ENCODE data around the gene PRKN.

- TF ChIP-seq CTCF (IDR thresholded peaks at IDR 0.05 in 8 of 11, conservative IDR thresholded peaks at IDR 0.05 in 3 of 11): no peak
- no peak for TF ChIP-seq POLR2AphosphoS5 (IDR thresholded peaks at IDR 0.05)
These were observed 1229.2 kb downstream of the PRKN start for GRCh38 chr6:161498359-161498758.
